HepG2 (cell line): ENCODE data around the gene TXNRD3. TPM values are rescaled to one million over a fixed set of nuclear protein-coding genes. Genes with fewer than 3 reads are reported as not detected.

Experiments
- ATAC-seq: fragments of 200-7000 bp; cut with Tn5 transposase; 3 replicates; pipeline ENCODE4 v1.9.1; 2020; ENCODE audit warnings: mild to moderate bottlenecking, moderate library complexity
- BruUV-seq: library from RNA; stranded (reverse); fragments of 400-500 nt; replicated peaks from 2 replicates; lab custom pipeline; 2021; lab: Mats Ljungman, UMichigan
- CTCF ChIA-PET: fragments of 300-600 bp; formaldehyde crosslinking; extraction: SDS; loops from one replicate; lab custom pipeline; 2021; ENCODE audit warnings: low total read pairs, inconsistent platforms, low intra/inter-chr PET ratio; lab: Yijun Ruan, JAX
- POLR2A ChIA-PET: fragments of 350-600 bp; sonication (Branson Sonifier 250); formaldehyde crosslinking; loops from one replicate; lab custom pipeline; 2020; ENCODE audit warnings: antibody characterized with exemption, inconsistent platforms; lab: Yijun Ruan, JAX
- DNase-seq: peaks from one replicate; pipeline ENCODE4 v3.0.0-alpha.2; 2015; ENCODE audit warnings: low spot score
- FAIRE-seq: peaks from 3 replicates; lab custom pipeline; 2011; peaks lifted over from hg19 to GRCh38; lab: Jason Lieb, UNC
- H2AFZ ChIP-seq: one replicate; pipeline ENCODE4 v1.6.1; 2011; ENCODE audit warnings: low read length, inconsistent platforms
- H3K27ac ChIP-seq: fragments of 300-600 bp; 3 replicates; pipeline ENCODE4 v1.8.0; 2011; ENCODE audit warnings: mixed run types, mild to moderate bottlenecking, mixed read lengths, low read length, inconsistent platforms; ENCODE audit not compliant: insufficient read depth; ENCODE audit errors: extremely low read length
- H3K27me3 ChIP-seq, 2 experiments: fragments of 200-600 bp in 1 of 2; 2 replicates in 1 of 2; 3 replicates in 1 of 2; pipeline versions ENCODE4 v1.6.0 to v1.8.0; 2011; ENCODE audit warnings: low read length in 2 of 2, mild to moderate bottlenecking in 2 of 2, moderate library complexity in 2 of 2, inconsistent platforms in 1 of 2; ENCODE audit not compliant: insufficient read depth in 2 of 2, control insufficient read depth in 1 of 2
- H3K36me3 ChIP-seq, 2 experiments: fragments of 200-600 bp in 1 of 2; replicated peaks in 1 of 2; 2 replicates in 1 of 2; 3 replicates in 1 of 2; pipeline versions ENCODE4 v1.5.1 to v1.8.0; 2011; ENCODE audit warnings: low read length in 2 of 2, inconsistent platforms in 1 of 2; ENCODE audit not compliant: insufficient read depth in 2 of 2, control insufficient read depth in 1 of 2
- H3K4me1 ChIP-seq: 2 replicates; pipeline ENCODE4 v1.5.1; 2012; ENCODE audit warnings: low read length, inconsistent platforms; ENCODE audit not compliant: insufficient read depth
- H3K4me2 ChIP-seq: 2 replicates; pipeline ENCODE4 v1.6.0; 2011; ENCODE audit warnings: low read depth, low read length, inconsistent platforms
- H3K4me3 ChIP-seq, 3 experiments: fragments of 200-600 bp in 1 of 3; sonication (generic), shearing (Covaris generic) in 1 of 3; replicated peaks in 1 of 3; 2 replicates each; pipeline ENCODE4 v1.5.1; 2011 to 2016; ENCODE audit warnings: low read length in 3 of 3, inconsistent platforms in 2 of 3, low read depth in 2 of 3, mild to moderate bottlenecking in 2 of 3, control low read depth in 1 of 3, mixed read lengths in 1 of 3; ENCODE audit not compliant: insufficient read depth in 1 of 3
- H3K79me2 ChIP-seq: one replicate; pipeline ENCODE4 v1.6.1; 2011; ENCODE audit warnings: low read length, inconsistent platforms; ENCODE audit not compliant: insufficient read depth
- H3K9ac ChIP-seq: 2 replicates; pipeline ENCODE4 v1.6.0; 2011; ENCODE audit warnings: mild to moderate bottlenecking, low read depth, low read length, inconsistent platforms; ENCODE audit not compliant: insufficient read depth
- H3K9me3 ChIP-seq: 2 replicates; pipeline ENCODE4 v1.5.1; 2012; ENCODE audit warnings: mild to moderate bottlenecking, low read length
- H4K20me1 ChIP-seq: 2 replicates; pipeline ENCODE4 v1.6.0; 2011; ENCODE audit warnings: inconsistent platforms, mild to moderate bottlenecking, low read length, moderate library complexity; ENCODE audit not compliant: insufficient read depth
- KAT7 ChIP-seq: IDR thresholded peaks from 2 replicates; pipeline ENCODE4 v1.6.1; 2018; ENCODE audit warnings: borderline replicate concordance, missing compliant biosample characterization
- PATZ1 ChIP-seq: sonication (generic); formaldehyde crosslinking; IDR thresholded peaks from 2 replicates; pipeline ENCODE4 v1.4.0; 2020; ENCODE audit warnings: missing genetic modification reagents
- RARG ChIP-seq: sonication (generic); formaldehyde crosslinking; IDR thresholded peaks from 2 replicates; pipeline ENCODE4 v1.4.0; 2020; ENCODE audit warnings: low read depth, mild to moderate bottlenecking, missing genetic modification reagents
- U2AF1 ChIP-seq: fragments of 200-400 bp; formaldehyde crosslinking; optimal IDR thresholded peaks from 2 replicates; pipeline ENCODE3; 2017; ENCODE audit warnings: mild to moderate bottlenecking, low read depth, low read length
- UBTF ChIP-seq: sonication (generic); formaldehyde crosslinking; IDR thresholded peaks from 2 replicates; pipeline ENCODE4 v1.4.0; 2020; ENCODE audit warnings: mild to moderate bottlenecking, missing genetic modification reagents
- ZKSCAN1 ChIP-seq: fragments of 150-350 bp; IDR thresholded peaks from 2 replicates; pipeline ENCODE4 v1.6.1; 2014; ENCODE audit warnings: low read length
- ZNF280D ChIP-seq: sonication (generic); formaldehyde crosslinking; IDR thresholded peaks from 2 replicates; pipeline ENCODE4 v1.5.1; 2020; ENCODE audit warnings: mild to moderate bottlenecking, missing genetic modification reagents
- WGBS: methylation state at CpG from one replicate; pipeline ENCODE4 v1.1.6; 2017; ENCODE audit warnings: low lambda C conversion rate; 5-methylcytosine and 5-hydroxymethylcytosine counted together
- in situ Hi-C: cut with HindIII; loops from 2 replicates; pipeline ENCODE4 v1.10.0; 2017; ENCODE audit warnings: low pct_unique_long_range_greater_than_20kb; ENCODE audit not compliant: extremely low pct_ligation_motif_present
- intact Hi-C: fragments of 100-400 bp; cut with micrococcal nuclease; formaldehyde crosslinking; loops from one replicate; pipeline ENCODE4 v1.10.0; 2022; ENCODE audit not compliant: unreplicated experiment
- polyA plus RNA-seq, 8 experiments: library from polyadenylated mRNA; depleted of rRNA in 3 of 8; stranded (reverse) in 7 of 8; unstranded in 1 of 8; fragments of >200 nt; fragmentation: Illumina TruSeq in 4 of 8; extraction: Trizol in 4 of 8; gene quantifications; 2 replicates each; pipeline versions ENCODE4 v1.2.1 to v1.2.3, GENCODE V29; 2011 to 2016; ENCODE audit warnings: low read depth in 4 of 8, missing spikeins in 1 of 8, mixed read lengths in 1 of 8; ENCODE audit not compliant: insufficient read depth in 1 of 8
- total RNA-seq, 5 experiments: library from RNA; depleted of rRNA; stranded (reverse); fragments of >200 nt; fragmentation: Illumina TruSeq; extraction: Trizol; gene quantifications; 2 replicates each; pipeline ENCODE4 v1.2.3, GENCODE V29; 2016; ENCODE audit warnings: low read depth in 1 of 5
- TF ChIP-seq, protein P1 (sequence below), 2 experiments: sonication (generic) in 1 of 2; formaldehyde crosslinking in 1 of 2; IDR thresholded peaks; 2 replicates each; pipeline versions ENCODE4 v1.4.0 to v1.6.1; 2018 to 2020; ENCODE audit warnings: missing genetic modification reagents in 2 of 2, borderline replicate concordance in 1 of 2, low read depth in 1 of 2, mild to moderate bottlenecking in 1 of 2, missing biosample characterization in 1 of 2
- TF ChIP-seq, protein P2 (sequence below): sonication (generic); formaldehyde crosslinking; IDR thresholded peaks from 2 replicates; pipeline ENCODE4 v1.5.1; 2020; ENCODE audit warnings: missing genetic modification reagents, mild to moderate bottlenecking, borderline replicate concordance

Gene TXNRD3
- total and polyA plus RNA-seq, 2 of the 13 experiments (the other 11 are each of a cell fraction or from before 2014, with no cell fraction given), result 4.8 to 20.7 TPM

DNA sequence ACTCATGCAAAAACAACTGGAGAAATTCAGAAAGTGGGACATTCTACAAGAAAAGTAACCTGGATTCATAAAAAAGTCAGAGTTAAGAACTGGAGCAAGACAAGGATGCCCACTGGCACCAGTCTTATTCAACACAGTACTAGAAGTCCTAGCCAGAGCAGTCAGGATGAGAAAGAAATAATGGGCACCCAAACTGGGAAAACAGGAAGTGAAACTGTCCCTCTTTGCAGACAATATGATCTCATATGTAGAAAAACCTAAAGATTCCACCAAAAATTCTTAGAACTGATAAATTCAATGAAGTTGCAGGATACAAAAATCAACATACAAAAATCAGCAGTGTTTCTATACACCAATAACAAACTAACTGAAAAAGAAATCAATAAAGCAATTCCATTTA is 37.4 kb downstream of the TXNRD3 start (continued):
- TF ChIP-seq PATZ1 (CRISPR knock-in tag) (no peak), ZKSCAN1 (no peak), KAT7 (CRISPR knock-in tag) (no peak), RARG (CRISPR knock-in tag) (no peak)
- TF ChIP-seq, protein P1, sequence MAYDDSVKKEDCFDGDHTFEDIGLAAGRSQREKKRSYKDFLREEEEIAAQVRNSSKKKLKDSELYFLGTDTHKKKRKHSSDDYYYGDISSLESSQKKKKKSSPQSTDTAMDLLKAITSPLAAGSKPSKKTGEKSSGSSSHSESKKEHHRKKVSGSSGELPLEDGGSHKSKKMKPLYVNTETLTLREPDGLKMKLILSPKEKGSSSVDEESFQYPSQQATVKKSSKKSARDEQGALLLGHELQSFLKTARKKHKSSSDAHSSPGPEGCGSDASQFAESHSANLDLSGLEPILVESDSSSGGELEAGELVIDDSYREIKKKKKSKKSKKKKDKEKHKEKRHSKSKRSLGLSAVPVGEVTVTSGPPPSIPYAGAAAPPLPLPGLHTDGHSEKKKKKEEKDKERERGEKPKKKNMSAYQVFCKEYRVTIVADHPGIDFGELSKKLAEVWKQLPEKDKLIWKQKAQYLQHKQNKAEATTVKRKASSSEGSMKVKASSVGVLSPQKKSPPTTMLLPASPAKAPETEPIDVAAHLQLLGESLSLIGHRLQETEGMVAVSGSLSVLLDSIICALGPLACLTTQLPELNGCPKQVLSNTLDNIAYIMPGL (CRISPR knock-in tag; IDR thresholded peaks at IDR 0.05; ENCODE audit: borderline replicate concordance in 1 of 2, low read depth in 1 of 2), result no peak

GRCh38 chr3:126616931-126617330 is 38.0 kb downstream of the TXNRD3 start:
- no peak overlapping the region for H3K4me3 ChIP-seq
- ChIA-PET POLR2A (no interaction called here), CTCF (no interaction called here)
- no TSS peak for BruUV-seq
- no peaks in the 10 kb centered on the region for H3K4me1 ChIP-seq
- H3K4me2 ChIP-seq, result no peak overlapping the region
- no peaks in the 10 kb centered on the region for H4K20me1 ChIP-seq
- intact Hi-C loops, result no loop called here
- H3K27me3 ChIP-seq, result no peaks in the 10 kb centered on the region
- H3K36me3 ChIP-seq, result peaks cover 0 to 10% of the 10 kb centered on the region in 2 experiments; a peak in 1 of 5 replicates
- ATAC-seq (no peak), FAIRE-seq (no peak), DNase-seq (no peak)
- no peak overlapping the region for H2AFZ ChIP-seq
- H3K9me3 ChIP-seq, result no peaks in the 10 kb centered on the region
- in situ Hi-C loops, result no loop called here
- H3K9ac ChIP-seq, result no peak overlapping the region
- WGBS, result 96% methylated on average over 2 of the region's 2 CpGs
- H3K79me2 ChIP-seq, result no peaks in the 10 kb centered on the region
- H3K27ac ChIP-seq, result no peak overlapping the region
- TF ChIP-seq U2AF1 (no peak), ZNF280D (CRISPR knock-in tag) (no peak), UBTF (no peak)
- TF ChIP-seq, protein P2, sequence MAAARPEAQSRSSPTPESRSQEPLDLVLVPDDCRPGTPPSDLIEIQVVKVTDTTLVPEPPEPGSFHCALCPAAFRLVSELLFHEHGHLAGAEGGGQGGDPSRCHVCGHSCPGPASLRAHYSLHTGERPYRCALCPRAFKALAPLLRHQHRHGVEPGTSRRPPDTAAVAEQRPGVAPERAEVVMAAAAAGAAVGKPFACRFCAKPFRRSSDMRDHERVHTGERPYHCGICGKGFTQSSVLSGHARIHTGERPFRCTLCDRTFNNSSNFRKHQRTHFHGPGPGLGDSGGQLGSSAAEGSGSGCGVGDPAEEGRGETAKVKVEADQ (CRISPR knock-in tag), result no peak
